Right ventricle myocardium superior (tissue), 1 donor: ENCODE results near the gene FITM1. TPM values are rescaled to one million over a fixed set of nuclear protein-coding genes. Genes with fewer than 3 reads are reported as not detected.
A peak's percentile ranks its signal among the peaks of the same experiment; 100 is the strongest.

Experiments
- ATAC-seq: fragments of 200-7000 bp; cut with Tn5 transposase; one replicate; pipeline ENCODE4 v1.9.1; 2020; ENCODE audit warnings: mild to moderate bottlenecking; ENCODE audit not compliant: poor library complexity
- DNase-seq: peaks from one replicate; pipeline ENCODE4 v3.0.0-alpha.2; 2020
- intact Hi-C: fragments of 100-400 bp; cut with DNase I; formaldehyde crosslinking; loops from one replicate; pipeline ENCODE4 v1.11.2; 2022
- microRNA-seq: library from miRNA; unstranded; fragments of <30 nt; microRNA quantifications from one replicate; pipeline ENCODE4 v1.2.0, GENCODE V29; 2020
- total RNA-seq: library from RNA; stranded (reverse); fragmentation: NEBNext Ultra II Directional; extraction: Animal tissue kit (Norgen Biotek cat#: 25700); gene quantifications from one replicate; pipeline ENCODE4 v1.2.1, GENCODE V29; 2021
- donor health status: DM: no; HTN: yes; CAD: no; lungs with severe emphysema.

Gene FITM1
- total RNA-seq, 1 donor from 2014 or later: 126 TPM

DNA sequence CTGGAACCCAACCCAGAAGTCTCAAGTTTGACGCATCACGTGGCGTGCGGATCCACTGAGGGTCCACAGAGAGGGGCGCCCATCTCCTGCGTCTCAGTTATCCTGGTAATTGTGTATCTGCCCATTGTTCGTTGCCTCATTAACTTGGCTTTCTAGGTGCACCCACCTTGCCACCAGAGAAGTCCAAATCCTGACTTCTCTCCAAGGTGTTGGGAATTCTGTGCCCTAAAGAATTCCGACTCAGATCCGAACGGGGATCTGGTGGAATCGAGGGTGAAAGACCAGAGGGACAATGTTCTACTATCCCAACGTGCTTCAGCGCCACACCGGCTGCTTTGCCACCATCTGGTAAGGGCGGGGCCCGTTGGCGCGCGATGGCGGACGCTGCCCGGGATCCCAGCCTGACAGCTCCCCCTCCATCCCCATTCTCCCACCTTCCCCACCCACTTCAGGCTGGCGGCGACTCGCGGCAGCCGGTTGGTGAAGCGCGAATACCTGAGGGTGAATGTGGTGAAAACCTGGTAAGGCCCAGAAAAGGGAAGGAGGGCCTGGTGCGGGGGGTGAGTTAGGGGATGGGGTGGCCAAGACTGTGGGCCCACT is 41.9 kb downstream of the FITM1 start:
- ATAC-seq: no peak
- intact Hi-C loops: no loop called here
- peak; percentile 35 for DNase-seq

DNA sequence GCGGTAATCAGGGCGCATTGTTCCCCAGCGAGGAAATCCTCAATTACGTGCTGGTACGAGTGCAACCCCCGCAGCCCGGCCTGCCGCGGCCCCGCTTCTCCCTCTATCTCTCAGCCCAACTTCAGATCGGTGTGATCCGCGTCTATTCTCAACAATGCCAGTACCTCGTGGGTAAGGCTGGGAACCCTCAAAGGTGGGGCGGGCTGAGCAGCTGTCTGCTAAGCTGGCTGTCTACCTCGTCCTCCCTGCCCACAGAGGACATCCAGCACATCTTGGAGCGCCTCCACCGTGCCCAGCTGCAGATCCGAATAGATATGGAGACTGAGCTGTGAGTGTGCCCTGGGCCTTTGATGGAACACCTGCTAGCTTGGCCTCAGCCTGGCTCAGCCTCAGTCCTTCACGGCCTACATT is 42.4 kb downstream of the FITM1 start:
- ATAC-seq (no peak), DNase-seq (peak; percentile 32)
- intact Hi-C loops: no loop called here

DNA sequence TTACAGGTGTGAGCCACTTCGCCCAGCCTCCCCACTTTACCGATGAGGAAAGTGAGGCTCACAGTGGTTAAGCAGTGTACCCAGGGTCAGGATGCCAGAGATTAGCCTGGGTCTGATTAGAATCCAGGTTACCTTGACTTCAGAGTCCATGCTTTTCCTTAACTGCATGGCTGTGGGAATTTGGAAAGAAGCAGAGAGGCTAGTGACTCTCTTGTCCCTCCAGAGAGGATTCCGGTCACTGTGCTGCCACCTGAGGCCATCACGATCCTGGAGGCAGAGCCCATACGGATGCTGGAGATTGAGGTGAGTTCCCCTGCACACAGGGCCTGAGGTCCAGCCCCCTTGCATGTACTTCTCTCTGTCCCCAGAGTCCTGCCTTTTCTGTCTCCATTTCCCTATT is 46.1 kb downstream of the FITM1 start:
- intact Hi-C loops: no loop called here
- ATAC-seq: no peak
- DNase-seq: peak; percentile 14

DNA sequence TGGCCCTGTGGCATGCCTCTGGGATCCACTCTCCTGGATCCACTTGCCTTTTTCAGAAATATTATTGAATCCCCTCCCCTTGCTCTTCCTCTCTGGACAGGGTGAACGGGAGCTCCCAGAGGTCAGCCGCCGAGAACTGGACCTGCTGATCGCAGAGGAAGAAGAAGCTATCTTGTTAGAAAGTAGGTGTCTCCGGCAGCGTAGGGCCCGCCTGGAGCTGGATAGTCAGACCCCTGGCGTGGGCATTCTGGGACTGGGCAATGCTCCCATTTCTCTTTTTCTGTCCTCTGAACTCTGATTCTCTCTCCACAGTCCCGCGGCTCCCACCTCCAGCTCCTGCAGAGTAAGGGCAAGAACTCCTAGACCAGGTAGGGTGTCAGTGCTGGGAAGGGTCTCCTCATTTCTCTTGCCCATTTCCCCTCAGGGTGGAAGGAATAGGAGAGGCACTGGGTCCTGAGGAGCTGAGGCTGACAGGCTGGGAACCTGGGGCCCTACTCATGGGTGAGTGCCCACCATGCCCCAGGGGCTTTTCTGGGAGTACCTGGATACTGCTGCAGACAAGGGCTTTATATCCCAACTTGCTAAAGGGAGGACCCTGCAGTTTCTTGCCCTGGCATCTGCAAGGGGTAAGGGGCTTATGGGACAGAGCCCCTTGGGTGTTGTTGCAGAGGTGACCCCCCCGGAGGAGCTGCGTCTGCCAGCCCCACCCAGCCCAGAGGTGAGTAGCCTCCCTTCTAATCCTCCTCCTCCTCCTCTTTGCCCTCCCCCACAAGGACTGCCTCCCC is 46.8 kb downstream of the FITM1 start:
- intact Hi-C loops: no loop called here
- ATAC-seq (no peak), DNase-seq (peak; percentile 39)

DNA sequence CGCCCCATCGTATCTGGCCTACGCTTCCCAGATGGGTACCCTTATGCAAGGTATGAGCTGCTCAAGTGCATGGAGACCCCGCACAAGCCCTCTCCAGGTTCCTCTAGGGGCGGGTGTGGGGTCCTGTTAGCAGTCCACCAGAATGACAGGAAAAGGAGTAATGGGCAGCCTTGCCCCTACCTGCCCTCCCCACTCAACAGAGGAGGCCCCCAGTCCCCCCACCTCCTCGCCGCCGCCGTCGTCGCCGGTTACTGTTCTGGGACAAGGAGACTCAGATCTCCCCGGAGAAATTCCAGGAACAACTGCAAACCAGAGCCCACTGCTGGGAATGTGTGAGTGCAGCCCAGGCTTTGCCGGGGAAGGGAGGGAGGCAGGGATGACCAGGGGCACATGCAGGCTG is 47.4 kb downstream of the FITM1 start:
- DNase-seq (peak; percentile 34), ATAC-seq (no peak)
- intact Hi-C loops: no loop called here

DNA sequence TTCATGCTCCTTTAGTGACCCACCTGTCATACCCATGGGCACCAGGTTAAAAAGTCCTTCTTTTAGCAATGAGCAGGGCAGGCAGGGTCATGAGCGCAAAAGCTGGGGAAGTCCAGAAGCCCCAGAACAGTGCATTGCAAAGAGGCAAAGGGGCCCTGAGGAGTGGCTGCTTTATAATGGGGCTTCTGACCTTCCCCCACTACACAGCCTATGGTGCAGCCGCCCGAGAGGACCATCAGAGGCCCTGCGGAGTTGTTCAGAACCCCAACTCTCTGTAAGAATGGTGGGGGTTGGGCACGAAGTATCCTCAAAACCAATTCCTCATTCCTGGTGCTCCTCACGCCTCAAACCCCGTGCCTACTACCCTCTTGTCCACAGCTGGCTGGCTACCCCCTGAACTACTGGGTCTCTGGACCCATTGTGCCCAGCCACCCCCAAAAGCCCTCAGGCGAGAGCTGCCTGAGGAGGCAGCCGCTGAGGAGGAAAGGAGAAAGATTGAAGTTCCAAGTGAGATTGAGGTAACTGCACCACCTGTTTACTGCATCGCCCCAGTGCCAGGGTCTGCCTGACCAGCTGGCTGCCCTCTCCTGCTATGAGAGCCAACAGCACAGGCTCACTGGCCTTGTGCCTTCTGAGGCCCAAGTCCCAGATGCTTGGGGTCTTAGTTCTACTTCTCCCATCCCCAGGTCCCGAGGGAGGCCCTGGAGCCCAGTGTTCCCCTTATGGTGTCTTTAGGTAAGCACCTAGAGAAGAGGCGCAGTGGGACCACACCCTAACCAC is 48.1 kb downstream of the FITM1 start:
- intact Hi-C loops: no loop called here
- ATAC-seq (no peak), DNase-seq (peak; percentile 24)

DNA sequence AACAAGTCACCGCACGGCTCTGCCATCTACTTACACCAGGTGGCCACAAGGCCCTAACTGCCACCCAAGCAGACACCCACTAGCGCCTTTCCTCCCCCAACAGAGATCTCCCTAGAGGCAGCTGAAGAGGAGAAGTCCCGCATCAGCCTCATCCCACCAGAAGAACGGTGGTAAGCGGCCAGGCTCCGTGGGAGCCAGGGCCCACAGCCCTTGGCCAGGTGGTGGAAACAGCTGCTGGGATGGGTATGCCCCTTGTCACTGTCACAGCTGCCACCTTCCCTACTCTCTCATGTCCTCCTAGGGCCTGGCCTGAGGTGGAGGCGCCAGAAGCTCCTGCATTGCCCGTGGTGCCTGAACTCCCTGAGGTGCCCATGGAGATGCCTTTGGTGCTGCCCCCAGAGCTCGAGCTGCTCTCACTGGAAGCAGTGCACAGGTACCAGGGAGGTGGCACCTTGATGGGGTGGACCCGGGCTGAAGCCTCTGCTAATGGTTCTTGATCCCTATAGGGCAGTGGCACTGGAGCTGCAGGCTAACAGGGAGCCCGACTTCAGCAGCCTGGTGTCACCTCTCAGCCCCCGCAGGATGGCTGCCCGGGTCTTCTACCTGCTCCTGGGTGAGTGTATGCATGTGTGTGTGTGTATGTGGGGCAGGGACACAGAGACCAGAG is 49.0 kb downstream of the FITM1 start:
- DNase-seq: peak; percentile 23
- intact Hi-C loops: no loop called here
- ATAC-seq: peak; percentile 4

DNA sequence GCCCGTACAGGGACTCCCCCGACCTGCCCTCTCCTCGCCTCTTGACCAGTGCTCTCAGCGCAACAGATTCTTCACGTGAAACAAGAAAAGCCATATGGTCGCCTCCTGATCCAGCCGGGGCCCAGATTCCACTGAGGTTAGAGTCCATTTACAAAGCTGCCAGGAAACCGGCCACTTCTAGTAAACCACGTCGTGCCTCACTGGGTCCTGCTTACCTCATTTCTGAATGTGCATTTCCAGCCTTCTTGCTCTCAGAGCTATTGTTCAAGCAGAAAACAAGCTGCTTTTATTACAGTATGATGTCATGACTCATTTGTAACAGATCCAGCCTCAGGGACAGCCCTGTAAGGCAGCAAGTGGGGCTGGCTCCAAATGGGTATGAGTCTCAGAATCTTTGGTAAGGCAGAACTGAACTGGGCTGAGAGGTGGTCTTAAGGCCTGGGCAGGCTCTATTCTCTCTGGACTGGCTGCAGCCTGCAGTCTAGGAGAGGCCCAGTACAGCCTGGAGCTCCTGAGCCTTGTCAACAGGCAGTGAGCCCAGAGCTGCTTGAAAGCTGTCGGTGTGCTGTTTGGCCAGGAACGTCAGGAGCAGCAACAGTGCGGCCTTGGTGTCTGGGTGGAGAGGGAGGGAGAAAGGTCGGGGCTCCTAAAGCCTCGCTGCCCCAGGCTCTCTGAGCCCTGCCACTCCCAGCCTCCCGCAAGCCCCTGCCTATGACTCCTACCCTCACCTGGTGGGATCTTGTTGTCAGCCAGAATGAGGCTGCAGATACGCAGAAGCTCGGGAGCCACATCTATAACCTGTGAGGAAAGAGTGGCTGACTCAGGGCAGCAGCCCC is 49.7 kb downstream of the FITM1 start:
- intact Hi-C loops: no loop called here
- DNase-seq: peak; percentile 25
- ATAC-seq: peak; percentile 50

DNA sequence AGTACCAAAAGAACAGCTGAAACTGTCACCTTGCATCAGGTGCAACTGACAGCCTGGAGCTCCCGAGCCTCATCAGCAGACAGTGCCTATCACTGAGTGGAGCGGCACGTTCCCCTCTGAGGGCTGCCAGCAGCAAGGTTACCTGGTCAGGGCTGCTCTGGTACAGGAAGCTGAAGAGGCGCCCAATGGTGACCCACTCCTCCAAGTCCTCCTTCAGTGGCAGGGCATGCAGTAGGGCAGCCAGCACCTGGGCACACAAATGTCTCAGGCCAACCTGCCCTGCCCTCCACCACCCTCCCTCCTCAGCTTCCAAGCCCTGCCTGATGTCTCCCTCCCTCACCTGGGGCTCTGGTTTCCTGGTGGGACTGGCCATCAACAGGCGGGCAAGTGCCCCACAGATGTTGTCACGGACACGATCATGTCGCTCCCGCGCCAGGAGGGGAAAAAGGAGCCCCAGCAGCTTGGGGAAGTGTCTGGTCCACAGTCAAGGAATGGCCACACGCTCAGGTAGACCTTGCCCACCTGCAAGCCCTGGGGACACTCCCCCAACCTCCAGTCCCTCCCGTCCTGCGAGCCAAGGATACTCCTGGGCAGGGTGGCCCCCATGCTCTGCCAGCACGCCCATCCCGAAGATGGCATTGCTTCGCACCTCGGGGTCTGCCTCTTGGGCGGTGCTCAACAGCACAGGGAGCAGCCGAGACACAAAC is 51.1 kb downstream of the FITM1 start:
- ATAC-seq: no peak
- intact Hi-C loops: no loop called here

More for the DNA sequence above, 51.1 kb downstream of the FITM1 start:
- DNase-seq: no peak

Small RNAs within 50 kb of the gene (microRNA-seq; reads per million reads assigned to microRNA genes)
- not detected for gene MIR7703

Other genes starting within 250 kb of the FITM1 start
- gene DHRS4, start 176.9 kb upstream of the FITM1 start, total RNA-seq: 28.1 TPM
- 17.7 TPM for gene DHRS4L2, start 141.7 kb upstream of the FITM1 start, total RNA-seq
- gene CARMIL3, start 78.7 kb upstream of the FITM1 start, total RNA-seq: 0.08 TPM
- gene CPNE6, start 59.1 kb upstream of the FITM1 start, total RNA-seq: not detected
- 2.7 TPM for gene PCK2, start 36.3 kb upstream of the FITM1 start, total RNA-seq
- gene DCAF11, start 15.9 kb upstream of the FITM1 start, total RNA-seq: 81.7 TPM
- gene NRL, start 15.7 kb upstream of the FITM1 start, total RNA-seq: 0.75 TPM
- gene PSME1, start 5.5 kb downstream of the FITM1 start, total RNA-seq: 129 TPM
- gene EMC9, start 10.9 kb downstream of the FITM1 start, total RNA-seq: 14.4 TPM
- 88.8 TPM for gene PSME2, start 16.0 kb downstream of the FITM1 start, total RNA-seq
- 29.5 TPM for gene RNF31, start 16.8 kb downstream of the FITM1 start, total RNA-seq
- 24.0 TPM for gene IRF9, start 30.6 kb downstream of the FITM1 start, total RNA-seq
- gene REC8, start 41.4 kb downstream of the FITM1 start, total RNA-seq: 1.7 TPM
- 10.5 TPM for gene IPO4, start 58.2 kb downstream of the FITM1 start, total RNA-seq
- 19.2 TPM for gene TM9SF1, start 64.8 kb downstream of the FITM1 start, total RNA-seq
- gene TSSK4, start 75.0 kb downstream of the FITM1 start, total RNA-seq: not detected
- 26.6 TPM for gene CHMP4A, start 82.8 kb downstream of the FITM1 start, total RNA-seq
- gene MDP1, start 85.4 kb downstream of the FITM1 start, total RNA-seq: 18.9 TPM
- gene NEDD8, start 101.7 kb downstream of the FITM1 start, total RNA-seq: 212 TPM
- gene GMPR2, start 102.3 kb downstream of the FITM1 start, total RNA-seq: 26.2 TPM
- gene TINF2, start 112.0 kb downstream of the FITM1 start, total RNA-seq: 28.7 TPM
- 1.1 TPM for gene TGM1, start 132.5 kb downstream of the FITM1 start, total RNA-seq
- gene RABGGTA, start 140.9 kb downstream of the FITM1 start, total RNA-seq: 20.3 TPM
- 5.2 TPM for gene DHRS1, start 169.1 kb downstream of the FITM1 start, total RNA-seq
- gene NOP9, start 169.2 kb downstream of the FITM1 start, total RNA-seq: 23.4 TPM
- gene CIDEB, start 177.3 kb downstream of the FITM1 start, total RNA-seq: 2.9 TPM
- 0.65 TPM for gene LTB4R2, start 179.5 kb downstream of the FITM1 start, total RNA-seq
- gene LTB4R, start 180.8 kb downstream of the FITM1 start, total RNA-seq: 1.8 TPM
- 20.6 TPM for gene ADCY4, start 204.4 kb downstream of the FITM1 start, total RNA-seq
- 2.9 TPM for gene RIPK3, start 209.3 kb downstream of the FITM1 start, total RNA-seq
- gene NFATC4, start 237.5 kb downstream of the FITM1 start, total RNA-seq: 25.6 TPM